Activated T-cell treated with anti-CD3 and anti-CD28 coated beads for 4 hours (primary cell): Measurements from ENCODE around the gene SLC25A18.
"Not testable (repeated sequence)": the region's sequence is repeated elsewhere in the genome, so short reads cannot be mapped to it uniquely, and the experiment has no call there.

Experiments
- DNase-seq: peaks from one replicate; pipeline ENCODE4 v3.0.0-alpha.2; 2020

Gene SLC25A18

GRCh38 chr22:17612057-17612456 lies 48.8 kb downstream of the SLC25A18 start:
- DNase-seq: no peak

- DNase-seq: no peak
Observed at GRCh38 chr22:17613280-17613679, 50.0 kb downstream of the SLC25A18 start.

GRCh38 chr22:17627961-17628405 lies 64.7 kb downstream of the SLC25A18 start:
- DNase-seq: no peak

- DNase-seq: peak; percentile 93
Observed at GRCh38 chr22:17628406-17629172, 65.3 kb downstream of the SLC25A18 start, which contains the start of gene ATP6V1E1. ATP6V1E1 (minus strand) TSS chr22:17628749; CDS start chr22:17628635, 114 bp downstream.

GRCh38 chr22:17629173-17629489 lies 65.8 kb downstream of the SLC25A18 start:
- no peak for DNase-seq

GRCh38 chr22:17629641-17630040 lies 66.3 kb downstream of the SLC25A18 start:
- no peak for DNase-seq

- no peak for DNase-seq
Observed at GRCh38 chr22:17631076-17631565, 67.8 kb downstream of the SLC25A18 start.

GRCh38 chr22:17633217-17633997 lies 70.1 kb downstream of the SLC25A18 start:
- DNase-seq: no peak

- no peak for DNase-seq
Observed at GRCh38 chr22:17633998-17634323, 70.7 kb downstream of the SLC25A18 start.

- DNase-seq: no peak
Observed at GRCh38 chr22:17634696-17635095, 71.4 kb downstream of the SLC25A18 start.

GRCh38 chr22:17636850-17637249 lies 73.6 kb downstream of the SLC25A18 start:
- not testable (repeated sequence) for DNase-seq

GRCh38 chr22:17637490-17638181 lies 74.3 kb downstream of the SLC25A18 start:
- no peak for DNase-seq

GRCh38 chr22:17638182-17638431 lies 74.8 kb downstream of the SLC25A18 start:
- no peak for DNase-seq

GRCh38 chr22:17638432-17639246 lies 75.3 kb downstream of the SLC25A18 start, which contains the start of gene BCL2L13:
BCL2L13 (plus strand) TSS chr22:17638757; CDS start chr22:17655712, 16,955 bp downstream.
- DNase-seq: peak; percentile 83

- DNase-seq: no peak
Observed at GRCh38 chr22:17639247-17639741, 76.0 kb downstream of the SLC25A18 start.
